ENCODE results near the gene MBP.

The MBP gene

GRCh38 chr18:77054606-77055428 lies 77.8 kb downstream of the MBP start:
- in situ Hi-C loops (cut with MboI; ENCODE audit: low sequenced_read_pairs) = no loop called here
- H3K4me3 ChIP-seq = no peak overlapping the region
- no peaks in the 10 kb centered on the region for H3K9me3 ChIP-seq
- H3K27me3 ChIP-seq (ENCODE audit: low read depth) = no peaks in the 10 kb centered on the region
- no peaks in the 10 kb centered on the region for H3K4me1 ChIP-seq
- peak; percentile 9 to 52 for DNase-seq (ENCODE audit: low spot score in 2 of 2)
- H3K36me3 ChIP-seq (replicated peaks) = no peaks in the 10 kb centered on the region

GRCh38 chr18:77054288-77054605 lies 78.3 kb downstream of the MBP start:
- Histone ChIP-seq H3K4me3 (no peak overlapping the region), H3K9me3 (no peaks in the 10 kb centered on the region), H3K36me3 (replicated peaks) (no peaks in the 10 kb centered on the region), H3K27me3 (ENCODE audit: low read depth) (no peaks in the 10 kb centered on the region), H3K4me1 (no peaks in the 10 kb centered on the region)
- no peak for DNase-seq (ENCODE audit: low spot score in 2 of 2)
- in situ Hi-C loops (cut with MboI; ENCODE audit: low sequenced_read_pairs) = no loop called here

GRCh38 chr18:77053616-77054287 lies 78.8 kb downstream of the MBP start:
- H3K27me3 ChIP-seq (ENCODE audit: low read depth) = no peaks in the 10 kb centered on the region
- H3K4me3 ChIP-seq = no peak overlapping the region
- no peaks in the 10 kb centered on the region for H3K9me3 ChIP-seq
- H3K36me3 ChIP-seq (replicated peaks) = no peaks in the 10 kb centered on the region
- no peak for DNase-seq (ENCODE audit: low spot score in 2 of 2)
- in situ Hi-C loops (cut with MboI; ENCODE audit: low sequenced_read_pairs) = no loop called here
- no peaks in the 10 kb centered on the region for H3K4me1 ChIP-seq

GRCh38 chr18:77052983-77053309 lies 79.6 kb downstream of the MBP start:
- Histone ChIP-seq H3K36me3 (replicated peaks) (no peaks in the 10 kb centered on the region), H3K27me3 (ENCODE audit: low read depth) (no peaks in the 10 kb centered on the region), H3K4me3 (no peak overlapping the region), H3K4me1 (no peaks in the 10 kb centered on the region), H3K9me3 (no peaks in the 10 kb centered on the region)
- in situ Hi-C loops (cut with MboI; ENCODE audit: low sequenced_read_pairs) = no loop called here
- DNase-seq (ENCODE audit: low spot score in 2 of 2) = no peak

- in situ Hi-C loops (cut with MboI; ENCODE audit: low sequenced_read_pairs) = no loop called here
- no peak for DNase-seq (ENCODE audit: low spot score in 2 of 2)
- Histone ChIP-seq H3K9me3 (no peaks in the 10 kb centered on the region), H3K4me1 (no peaks in the 10 kb centered on the region), H3K4me3 (no peak overlapping the region), H3K36me3 (replicated peaks) (no peaks in the 10 kb centered on the region), H3K27me3 (ENCODE audit: low read depth) (no peaks in the 10 kb centered on the region)
These were observed 80.1 kb downstream of the MBP start for GRCh38 chr18:77052297-77052982.

- no peak for DNase-seq (ENCODE audit: low spot score in 2 of 2)
- in situ Hi-C loops (cut with MboI; ENCODE audit: low sequenced_read_pairs) = no loop called here
- Histone ChIP-seq H3K9me3 (no peaks in the 10 kb centered on the region), H3K4me1 (no peaks in the 10 kb centered on the region), H3K27me3 (ENCODE audit: low read depth) (no peaks in the 10 kb centered on the region), H3K4me3 (no peak overlapping the region), H3K36me3 (replicated peaks) (no peaks in the 10 kb centered on the region)
These were observed 80.8 kb downstream of the MBP start for GRCh38 chr18:77051581-77052296.

- no peak for DNase-seq (ENCODE audit: low spot score in 2 of 2)
- no peaks in the 10 kb centered on the region for H3K27me3 ChIP-seq (ENCODE audit: low read depth)
- no peaks in the 10 kb centered on the region for H3K36me3 ChIP-seq (replicated peaks)
- in situ Hi-C loops (cut with MboI; ENCODE audit: low sequenced_read_pairs) = no loop called here
- no peaks in the 10 kb centered on the region for H3K9me3 ChIP-seq
- H3K4me1 ChIP-seq = no peaks in the 10 kb centered on the region
- H3K4me3 ChIP-seq = no peak overlapping the region
These were observed 82.6 kb downstream of the MBP start for GRCh38 chr18:77049938-77050337.

- in situ Hi-C loops (cut with MboI; ENCODE audit: low sequenced_read_pairs) = no loop called here
These were observed 84.7 kb downstream of the MBP start for GRCh38 chr18:77047803-77048419.

GRCh38 chr18:77046994-77047393 lies 85.6 kb downstream of the MBP start:
- Histone ChIP-seq H3K4me3 (no peak overlapping the region), H3K27me3 (ENCODE audit: low read depth) (no peaks in the 10 kb centered on the region), H3K36me3 (replicated peaks) (no peaks in the 10 kb centered on the region), H3K4me1 (no peaks in the 10 kb centered on the region), H3K9me3 (no peaks in the 10 kb centered on the region)
- no peak for DNase-seq (ENCODE audit: low spot score in 2 of 2)
- in situ Hi-C loops (cut with MboI; ENCODE audit: low sequenced_read_pairs) = no loop called here

More at GRCh38 chr18:77047803-77048419, 84.7 kb downstream of the MBP start:
- Histone ChIP-seq H3K36me3 (replicated peaks) (no peaks in the 10 kb centered on the region), H3K27me3 (ENCODE audit: low read depth) (no peaks in the 10 kb centered on the region), H3K9me3 (no peaks in the 10 kb centered on the region), H3K4me1 (no peaks in the 10 kb centered on the region), H3K4me3 (no peak overlapping the region)
- DNase-seq (ENCODE audit: low spot score in 2 of 2) = no peak

GRCh38 chr18:77046409-77046808 lies 86.2 kb downstream of the MBP start:
- H3K36me3 ChIP-seq (replicated peaks) = no peaks in the 10 kb centered on the region
- no peaks in the 10 kb centered on the region for H3K27me3 ChIP-seq (ENCODE audit: low read depth)
- no peak overlapping the region for H3K4me3 ChIP-seq
- DNase-seq (ENCODE audit: low spot score in 2 of 2) = no peak
- in situ Hi-C loops (cut with MboI; ENCODE audit: low sequenced_read_pairs) = no loop called here
- no peaks in the 10 kb centered on the region for H3K4me1 ChIP-seq
- no peaks in the 10 kb centered on the region for H3K9me3 ChIP-seq

- H3K4me1 ChIP-seq = no peaks in the 10 kb centered on the region
- H3K36me3 ChIP-seq (replicated peaks) = no peaks in the 10 kb centered on the region
- H3K4me3 ChIP-seq = no peak overlapping the region
- no peaks in the 10 kb centered on the region for H3K27me3 ChIP-seq (ENCODE audit: low read depth)
- H3K9me3 ChIP-seq = no peaks in the 10 kb centered on the region
- no peak for DNase-seq (ENCODE audit: low spot score in 2 of 2)
- in situ Hi-C loops (cut with MboI; ENCODE audit: low sequenced_read_pairs) = no loop called here
These were observed 86.9 kb downstream of the MBP start for GRCh38 chr18:77045677-77046076.

- H3K4me1 ChIP-seq = no peaks in the 10 kb centered on the region
- no peak overlapping the region for H3K4me3 ChIP-seq
- H3K27me3 ChIP-seq (ENCODE audit: low read depth) = no peaks in the 10 kb centered on the region
- DNase-seq (ENCODE audit: low spot score in 2 of 2) = no peak
- no peaks in the 10 kb centered on the region for H3K9me3 ChIP-seq
- in situ Hi-C loops (cut with MboI; ENCODE audit: low sequenced_read_pairs) = no loop called here
- no peaks in the 10 kb centered on the region for H3K36me3 ChIP-seq (replicated peaks)
These were observed 87.5 kb downstream of the MBP start for GRCh38 chr18:77044866-77045664.

Measured in HAP-1 (cell line).